K562 (cell line): ENCODE measurements around the gene NT5C3B. TPM values are rescaled to one million over a fixed set of nuclear protein-coding genes. Genes with fewer than 3 reads are reported as not detected.
A peak's percentile ranks its signal among the peaks of the same experiment; 100 is the strongest.

Source experiments
- ATAC-seq: fragments of 200-7000 bp; cut with Tn5 transposase; 3 replicates; pipeline ENCODE4 v1.9.1; 2020; ENCODE audit warnings: moderate library complexity
- BruUV-seq: library from RNA; stranded (reverse); fragments of 400-500 nt; replicated peaks from 2 replicates; lab custom pipeline; 2021; lab: Mats Ljungman, UMichigan
- CTCF ChIA-PET: fragments of 300-600 bp; formaldehyde crosslinking; extraction: SDS; loops from one replicate; lab custom pipeline; 2021; ENCODE audit warnings: low intra/inter-chr PET ratio; lab: Yijun Ruan, JAX
- POLR2A ChIA-PET: fragments of 300-600, 350-650 bp; sonication (Branson Sonifier 250); formaldehyde crosslinking; extraction: SDS; loops from one replicate; lab custom pipeline; 2021; ENCODE audit warnings: antibody characterized with exemption, inconsistent platforms; lab: Yijun Ruan, JAX
- DNase-seq, 4 experiments: peaks; one replicate each; pipeline versions ENCODE4 v3.0.0 to v3.0.0-alpha.2; 2011 to 2018; ENCODE audit warnings: low spot score in 3 of 4, mixed read lengths in 3 of 4; ENCODE audit errors: extremely low read depth in 1 of 4
- FAIRE-seq: peaks from 2 replicates; lab custom pipeline; 2011; peaks lifted over from hg19 to GRCh38; lab: Jason Lieb, UNC
- H2AFZ ChIP-seq: 2 replicates; pipeline ENCODE4 v1.6.0; 2011; ENCODE audit warnings: low read depth, low read length, control low read depth, inconsistent platforms
- H3K27ac ChIP-seq: fragments of 200-600 bp; 3 replicates; pipeline ENCODE4 v1.8.0; 2011; ENCODE audit warnings: low read depth, mild to moderate bottlenecking, control low read depth, inconsistent platforms, low read length, moderate library complexity, mixed read lengths; ENCODE audit errors: extremely low read depth
- H3K27me3 ChIP-seq, 2 experiments: fragments of 300-600 bp in 1 of 2; 2 replicates in 1 of 2; 3 replicates in 1 of 2; pipeline versions ENCODE4 v1.6.0 to v1.8.0; 2011; ENCODE audit warnings: inconsistent platforms in 2 of 2, low read length in 2 of 2, mild to moderate bottlenecking in 1 of 2, mixed read lengths in 1 of 2, moderate library complexity in 1 of 2; ENCODE audit not compliant: control insufficient read depth in 2 of 2, insufficient read depth in 2 of 2
- H3K36me3 ChIP-seq: fragments of 300-600 bp; 3 replicates; pipeline ENCODE4 v1.8.0; 2011; ENCODE audit warnings: mild to moderate bottlenecking, low read length, inconsistent platforms; ENCODE audit not compliant: control insufficient read depth, insufficient read depth
- H3K4me1 ChIP-seq, 2 experiments: fragments of 200-600 bp in 1 of 2; replicated peaks in 1 of 2; 2 replicates in 1 of 2; 3 replicates in 1 of 2; pipeline versions ENCODE4 v1.5.1 to v1.8.0; 2011; ENCODE audit warnings: inconsistent platforms in 2 of 2, low read length in 2 of 2, mild to moderate bottlenecking in 1 of 2, mixed read lengths in 1 of 2, moderate library complexity in 1 of 2; ENCODE audit not compliant: control insufficient read depth in 2 of 2, insufficient read depth in 2 of 2
- H3K4me2 ChIP-seq: 2 replicates; pipeline ENCODE4 v1.6.1; 2011; ENCODE audit warnings: low read length, control low read depth, inconsistent platforms, mixed read lengths; ENCODE audit not compliant: insufficient read depth
- H3K4me3 ChIP-seq: fragments of 200-600 bp; sonication (generic), shearing (Covaris generic); 2 replicates; pipeline ENCODE4 v1.5.1; 2016; ENCODE audit warnings: control low read depth, inconsistent platforms
- H3K79me2 ChIP-seq: fragments of 200-600 bp; 3 replicates; pipeline ENCODE4 v1.8.0; 2011; ENCODE audit warnings: low read length, inconsistent platforms; ENCODE audit not compliant: control insufficient read depth, insufficient read depth
- H3K9ac ChIP-seq, 2 experiments: 2 replicates each; pipeline versions ENCODE4 v1.6.0 to v1.6.1; 2011; ENCODE audit warnings: low read depth in 2 of 2, low read length in 2 of 2, control low read depth in 1 of 2, inconsistent platforms in 1 of 2, mild to moderate bottlenecking in 1 of 2, mixed read lengths in 1 of 2; ENCODE audit not compliant: insufficient read depth in 1 of 2
- H3K9me1 ChIP-seq: one replicate; pipeline ENCODE4 v1.6.0; 2011; ENCODE audit warnings: inconsistent platforms, mild to moderate bottlenecking, low read length, moderate library complexity; ENCODE audit not compliant: control insufficient read depth, insufficient read depth
- H3K9me3 ChIP-seq: replicated peaks from 2 replicates; pipeline ENCODE4 v1.5.1; 2011; ENCODE audit warnings: low read depth, low read length, inconsistent platforms; ENCODE audit not compliant: control insufficient read depth, insufficient read depth
- H4K20me1 ChIP-seq: replicated peaks from 2 replicates; pipeline ENCODE4 v1.6.1; 2011; ENCODE audit warnings: low read length, inconsistent platforms, mixed read lengths; ENCODE audit not compliant: control insufficient read depth, insufficient read depth
- CAMTA2 ChIP-seq: fragments of 250-450 bp; sonication (Bioruptor Pico); conservative IDR thresholded peaks from 2 replicates; pipeline ENCODE4 v1.5.1; 2022
- CEBPB ChIP-seq: fragments of 450-650 bp; IDR thresholded peaks from 2 replicates; pipeline ENCODE4 v1.6.1; 2016; ENCODE audit warnings: missing genetic modification characterization, missing compliant biosample characterization
- CHD2 ChIP-seq: IDR thresholded peaks from 2 replicates; pipeline ENCODE4 v1.6.1; 2011; ENCODE audit warnings: low read depth, low read length
- FOXK1 ChIP-seq: sonication (generic); formaldehyde crosslinking; IDR thresholded peaks from 2 replicates; pipeline ENCODE4 v1.8.0; 2022; ENCODE audit warnings: missing genetic modification reagents, mild to moderate bottlenecking, borderline replicate concordance
- KDM5B ChIP-seq: fragments of 200-600 bp; sonication (generic); IDR thresholded peaks from 2 replicates; pipeline ENCODE4 v1.6.1; 2012; ENCODE audit warnings: low read depth, mild to moderate bottlenecking, moderate library complexity, low read length, control low read depth, inconsistent platforms; ENCODE audit not compliant: insufficient replicate concordance
- MAFG ChIP-seq: fragments of 450-650 bp; conservative IDR thresholded peaks from 2 replicates; pipeline ENCODE4 v1.6.1; 2016; ENCODE audit warnings: missing genetic modification characterization, missing compliant biosample characterization
- RCOR1 ChIP-seq, 2 experiments: IDR thresholded peaks; 2 replicates each; pipeline ENCODE4 v1.6.1; 2012; ENCODE audit warnings: low read depth in 2 of 2, low read length in 2 of 2, borderline replicate concordance in 1 of 2, improper control_type of control experiment in 1 of 2
- ZNF511 ChIP-seq: sonication (generic); formaldehyde crosslinking; IDR thresholded peaks from 2 replicates; pipeline ENCODE4 v1.8.0; 2022; ENCODE audit warnings: mild to moderate bottlenecking, missing genetic modification reagents
- ZNF584 ChIP-seq: fragments of 200-800 bp; sonication (Bioruptor generic); IDR thresholded peaks from 2 replicates; pipeline ENCODE4 v1.6.1; 2016; ENCODE audit warnings: low read depth, mild to moderate bottlenecking, missing genetic modification characterization, missing compliant biosample characterization
- WGBS: fragments of 100-300 bp; shearing (Covaris generic); methylation state at CpG from one replicate; pipeline ENCODE4 v1.1.6; 2016; ENCODE audit warnings: low coverage, mixed read lengths; ENCODE audit not compliant: insufficient coverage; ENCODE audit errors: missing lambda C conversion rate; 5-methylcytosine and 5-hydroxymethylcytosine counted together
- in situ Hi-C: fragments of 300-500 bp; cut with MboI; formaldehyde crosslinking; loops from 4 replicates; pipeline ENCODE4 v1.15.0; 2018; ENCODE audit warnings: inconsistent platforms, mixed read lengths
- intact Hi-C: fragments of 100-400 bp; cut with micrococcal nuclease; formaldehyde crosslinking; loops from 2 replicates; pipeline ENCODE4 v1.14.2; 2022
- polyA plus RNA-seq, 8 experiments: library from polyadenylated mRNA; depleted of rRNA in 4 of 8; stranded (reverse) in 5 of 8; unstranded in 3 of 8; fragments of >200 nt; fragmentation: Nextera tagmentation in 2 of 8; fragmentation: Illumina TruSeq in 1 of 8; extraction: Ambion mirVana in 2 of 8; extraction: Trizol in 1 of 8; gene quantifications; 2 replicates each; pipeline versions ENCODE4 v1.2.1 to v1.2.3, GENCODE V29; 2011 to 2014; ENCODE audit warnings: inconsistent platforms in 1 of 8, missing spikeins in 1 of 8
- total RNA-seq, 7 experiments: library from RNA; depleted of rRNA in 6 of 7; stranded (reverse); fragments of >200 nt in 6 of 7; fragmentation: Illumina TruSeq in 2 of 7; extraction: Trizol in 2 of 7; gene quantifications; 2 replicates each; pipeline versions ENCODE4 v1.2.1 to v1.2.3, GENCODE V29; 2011 to 2021; ENCODE audit warnings: low replicate concordance in 1 of 7
- TF ChIP-seq, protein P1 (sequence below): sonication (generic); formaldehyde crosslinking; IDR thresholded peaks from 2 replicates; pipeline ENCODE4 v1.8.1; 2023; ENCODE audit warnings: mild to moderate bottlenecking, missing genetic modification reagents

NT5C3B gene
- total and polyA plus RNA-seq, 9 of the 15 experiments (the other 6 are each of a cell fraction or from before 2014, with no cell fraction given): 2.0 to 166 (median 85.0) TPM

- no peaks in the 10 kb centered on the region for H3K27me3 ChIP-seq
- peaks cover 77% of the 10 kb centered on the region for H3K79me2 ChIP-seq
- no peak for FAIRE-seq
- in situ Hi-C loops (no loop called here), intact Hi-C loops (no loop called here)
- WGBS: 74% methylated on average over 4 of the region's 4 CpGs
- peak overlapping the region; percentile 42; the same call in 2 of the 3 replicates for H3K27ac ChIP-seq
- peak overlapping the region; percentile 22 to 88; a peak in 3 of 4 replicates for H3K9ac ChIP-seq
- no peak for TF ChIP-seq CAMTA2 (CRISPR knock-in tag)
- peaks cover 30 to 45% of the 10 kb centered on the region in 2 experiments for H3K4me1 ChIP-seq
- POLR2A ChIA-PET: interaction anchor here (0.6 to 2.4 kb wide), 5 partner anchors 9 to 92 kb away, joined by 4 to 7 read pairs (median 5); partner anchors contain the start of gene KLHL11
- ATAC-seq: no peak
- peaks cover 26% of the 10 kb centered on the region; the same call in 1 of the 3 replicates for H3K36me3 ChIP-seq
- H4K20me1 ChIP-seq: peaks cover 9% of the 10 kb centered on the region
- no peaks in the 10 kb centered on the region for H3K9me3 ChIP-seq
- H3K4me3 ChIP-seq: no peak overlapping the region
- H3K9me1 ChIP-seq: peaks cover 7% of the 10 kb centered on the region
- CTCF ChIA-PET: no interaction called here
- peak overlapping the region; percentile 52; the same call in 1 of the 2 replicates for H3K4me2 ChIP-seq
- BruUV-seq: no TSS peak
- H2AFZ ChIP-seq: no peak overlapping the region
- DNase-seq: peak in 1 of 4 experiments; percentile 4
Observed at GRCh38 chr17:41782142-41782541, 53.9 kb downstream of the NT5C3B start.

- Histone ChIP-seq H3K4me1 (peaks cover 27 to 47% of the 10 kb centered on the region in 2 experiments), H3K27ac (peak overlapping the region; percentile 42; the same call in 2 of the 3 replicates), H4K20me1 (peaks cover 9% of the 10 kb centered on the region), H3K9me1 (peaks cover 7% of the 10 kb centered on the region), H2AFZ (no peak overlapping the region), H3K36me3 (peaks cover 28% of the 10 kb centered on the region; the same call in 1 of the 3 replicates), H3K4me2 (peak overlapping the region; percentile 52), H3K79me2 (peaks cover 80% of the 10 kb centered on the region), H3K9me3 (no peaks in the 10 kb centered on the region), H3K27me3 (no peaks in the 10 kb centered on the region), H3K4me3 (no peak overlapping the region), H3K9ac (peak overlapping the region; percentile 22 to 88; a peak in 3 of 4 replicates)
- peak in 3 of 4 experiments; percentile 2 to 63 (median 38) for DNase-seq
- intact Hi-C loops: no loop called here
- WGBS: 53% methylated on average over 13 of the region's 13 CpGs
- ATAC-seq: 0 out of 3 replicates have a peak, but pooled peaks have one; percentile 1
- BruUV-seq: no TSS peak
- in situ Hi-C loops: no loop called here
- peak; percentile 58 for FAIRE-seq
- ChIA-PET POLR2A (interaction anchor here (0.6 to 1.8 kb wide), 7 partner anchors 11 to 1334 kb away, joined by 3 to 5 read pairs (median 5); partner anchors contain the start of gene KLHL11), CTCF (no interaction called here)
- TF ChIP-seq ZNF584 (CRISPR knock-in tag) (no peak), CEBPB (tag) (peak; percentile 47; the same call in 1 of the 2 replicates), RCOR1 (IDR thresholded peaks at IDR 0.05; ENCODE audit: borderline replicate concordance in 1 of 2, low read depth in 2 of 2, low read length in 2 of 2) (0 out of 4 replicates have a peak, but pooled peaks of 1 of the 2 experiments have one; percentile 3), FOXK1 (no peak), KDM5B (no peak), MAFG (tag) (0 out of 2 replicates have a peak, but pooled peaks have one; percentile 22), CHD2 (no peak), ZNF511 (CRISPR knock-in tag) (no peak)
- TF ChIP-seq, protein P1, sequence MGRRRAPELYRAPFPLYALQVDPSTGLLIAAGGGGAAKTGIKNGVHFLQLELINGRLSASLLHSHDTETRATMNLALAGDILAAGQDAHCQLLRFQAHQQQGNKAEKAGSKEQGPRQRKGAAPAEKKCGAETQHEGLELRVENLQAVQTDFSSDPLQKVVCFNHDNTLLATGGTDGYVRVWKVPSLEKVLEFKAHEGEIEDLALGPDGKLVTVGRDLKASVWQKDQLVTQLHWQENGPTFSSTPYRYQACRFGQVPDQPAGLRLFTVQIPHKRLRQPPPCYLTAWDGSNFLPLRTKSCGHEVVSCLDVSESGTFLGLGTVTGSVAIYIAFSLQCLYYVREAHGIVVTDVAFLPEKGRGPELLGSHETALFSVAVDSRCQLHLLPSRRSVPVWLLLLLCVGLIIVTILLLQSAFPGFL (CRISPR knock-in tag): 0 out of 2 replicates have a peak, but pooled peaks have one; percentile 26
Observed at GRCh38 chr17:41781404-41782110, 54.5 kb downstream of the NT5C3B start.
